Stimulated activated CD8-positive, alpha-beta memory T cell treated with anti-CD3 and anti-CD28 coated beads, Interleukin-12 subunit alpha, Interleukin-12 subunit beta, amount 100 ng/mL, for 24 hours (primary cell): ENCODE results near the gene LTA4H.
"Not testable (repeated sequence)": the region's sequence is repeated elsewhere in the genome, so short reads cannot be mapped to it uniquely, and the experiment has no call there.

Experiments used
- DNase-seq: peaks from one replicate; pipeline ENCODE4 v3.0.0-alpha.2; 2020; ENCODE audit errors: extremely low read depth

Gene LTA4H

DNA sequence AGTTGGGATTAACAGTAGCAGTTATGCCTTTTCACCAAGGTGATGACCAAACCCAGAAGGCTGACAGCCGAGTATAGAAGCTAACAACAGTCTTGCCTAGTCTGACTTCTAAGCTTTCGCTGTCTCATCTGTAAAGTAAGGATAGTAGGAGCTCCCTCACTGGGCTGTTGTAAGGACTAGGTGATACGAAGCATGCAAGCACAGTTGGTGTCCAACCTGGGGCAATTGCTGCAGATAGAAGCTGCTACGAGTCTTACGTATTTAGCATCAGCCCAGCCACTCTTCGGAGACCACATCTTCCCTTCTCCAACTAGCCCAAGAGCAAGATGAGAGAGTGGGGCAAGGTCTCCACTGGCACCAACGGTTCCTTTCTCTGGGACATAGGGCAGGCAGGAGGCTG, 45.3 kb downstream of the LTA4H start:
- no peak for DNase-seq

- DNase-seq: no peak
Observed at GRCh38 chr12:95989504-95990123, 45.8 kb downstream of the LTA4H start.

GRCh38 chr12:95988506-95989275, 46.7 kb downstream of the LTA4H start:
- DNase-seq: no peak

DNA sequence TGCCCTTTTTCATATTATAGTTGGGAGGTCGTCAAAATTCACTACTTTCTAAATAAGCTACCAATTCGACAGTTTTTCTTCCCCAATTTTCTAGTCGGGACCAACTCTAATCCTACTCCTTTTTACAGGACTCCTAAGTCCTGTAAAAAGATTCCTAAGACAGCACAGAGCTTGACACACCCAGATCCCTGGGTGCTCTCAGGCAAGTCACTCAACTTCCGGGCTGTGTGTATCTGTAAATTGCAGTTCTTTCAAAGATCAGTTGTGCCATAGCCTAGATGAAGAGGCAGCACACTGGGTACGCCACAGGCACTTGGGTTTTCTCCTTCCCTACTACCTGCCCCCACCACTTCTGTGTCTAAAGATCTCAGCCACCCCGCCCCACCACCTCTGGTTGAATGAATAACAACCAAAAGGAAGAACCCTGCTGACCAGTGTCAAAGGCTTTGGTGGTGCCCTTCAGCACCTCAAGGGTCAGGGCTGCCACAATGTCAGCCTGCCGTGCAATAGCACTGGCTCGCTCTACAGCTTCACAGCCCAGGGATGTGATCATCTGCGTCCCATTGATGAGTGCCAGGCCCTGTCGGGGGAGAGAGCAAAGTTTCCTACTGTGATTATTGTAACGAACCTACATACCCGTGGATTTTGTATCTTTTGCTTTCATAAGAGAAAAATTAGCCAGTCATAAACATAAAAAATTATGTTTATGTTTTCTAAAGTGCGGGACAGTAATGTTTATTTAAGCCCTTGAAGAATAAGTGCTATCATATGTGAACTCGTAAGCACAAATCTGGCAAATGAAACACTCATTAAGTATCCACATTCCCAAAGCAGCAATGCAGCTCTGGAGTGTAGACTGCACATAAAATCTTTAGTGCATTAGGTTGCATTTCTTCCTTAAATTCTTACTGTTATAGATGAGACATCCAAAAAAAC, 48.5 kb downstream of the LTA4H start:
- no peak for DNase-seq

DNA sequence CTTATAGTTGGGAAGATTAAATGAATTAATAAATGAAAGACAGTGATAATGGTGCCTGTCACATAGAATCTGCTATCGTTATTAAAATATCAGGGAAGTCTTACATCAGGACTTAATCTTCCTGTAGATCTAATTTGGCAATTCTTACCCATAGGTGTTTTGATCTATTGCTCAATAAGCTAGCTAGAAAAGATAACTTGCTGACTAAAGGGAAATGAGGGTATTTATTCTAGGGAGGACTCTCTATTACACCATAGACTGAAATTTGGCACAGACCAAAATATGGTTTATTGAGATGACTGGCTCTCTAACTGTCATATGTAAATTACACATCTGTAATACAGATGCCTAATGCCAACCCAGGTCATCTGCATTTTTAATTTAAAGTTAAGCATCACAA, 50.7 kb downstream of the LTA4H start:
- no peak for DNase-seq

- no peak for DNase-seq
Observed at GRCh38 chr12:95982602-95983001, 52.8 kb downstream of the LTA4H start.

GRCh38 chr12:95980437-95980836, 55.0 kb downstream of the LTA4H start:
- DNase-seq: no peak

DNA sequence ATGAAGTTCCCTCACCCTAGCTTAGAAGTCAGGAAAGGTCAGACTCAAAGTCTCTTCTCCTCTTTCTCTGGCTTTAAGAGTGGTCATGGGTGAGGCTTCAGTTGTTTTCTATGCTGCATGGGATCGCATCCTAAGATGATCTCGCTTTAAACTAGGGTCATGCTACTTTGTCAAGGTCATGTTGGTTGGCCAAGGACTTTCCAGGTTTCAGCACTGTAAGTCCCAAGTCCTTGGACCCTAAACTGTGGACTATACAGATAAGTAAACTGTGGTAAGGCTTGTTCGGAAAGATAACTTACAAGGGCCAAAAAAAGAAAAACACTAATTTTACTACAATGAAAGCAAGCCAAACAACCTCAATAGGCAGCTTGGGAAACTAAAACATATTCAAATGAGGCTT, 56.6 kb downstream of the LTA4H start:
- DNase-seq: no peak

DNA sequence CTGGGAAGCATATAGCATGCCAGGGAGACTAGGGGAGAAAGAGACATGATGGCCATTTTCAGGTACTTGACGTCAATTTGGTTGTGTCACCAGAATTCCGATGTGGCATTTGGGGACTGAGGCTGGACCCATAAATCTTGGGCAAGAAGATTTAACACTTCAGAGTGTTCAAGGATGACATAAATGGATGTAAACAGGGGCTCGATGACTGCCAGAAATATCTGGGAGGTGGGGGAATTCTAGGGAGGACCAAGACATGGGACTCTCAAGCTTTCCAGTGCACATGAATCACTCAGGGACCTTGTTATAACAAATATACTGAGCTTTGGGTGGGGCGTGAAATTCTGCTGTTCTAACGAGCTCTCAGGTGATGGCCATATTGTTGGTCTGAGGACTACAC, 57.0 kb downstream of the LTA4H start:
- no peak for DNase-seq

DNA sequence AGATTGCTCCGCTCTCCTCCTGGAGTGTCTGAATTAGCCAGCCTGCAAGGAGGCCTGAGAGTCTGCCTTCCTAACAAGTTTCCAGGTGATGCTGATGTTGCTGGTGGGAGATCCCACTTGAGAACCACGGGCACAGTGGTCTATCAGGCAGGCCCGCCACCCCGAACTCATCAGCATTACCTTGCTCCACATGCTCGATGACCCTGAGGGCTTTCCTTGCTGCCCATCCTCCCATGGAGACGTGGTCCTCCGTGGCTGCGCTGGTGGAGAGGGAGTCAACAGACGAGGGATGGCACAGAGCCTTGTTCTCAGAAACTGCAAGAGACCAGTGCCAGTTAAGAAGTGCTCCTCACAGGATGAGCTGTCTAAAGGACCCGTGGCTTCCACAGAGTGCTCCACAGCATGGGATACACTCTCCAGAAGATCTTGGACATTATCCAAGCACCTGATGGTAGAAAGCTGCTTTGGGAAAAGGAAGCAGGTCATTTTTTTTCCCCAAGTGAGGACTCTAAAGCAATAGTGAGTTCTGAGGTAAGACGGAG, 57.6 kb downstream of the LTA4H start:
- no peak for DNase-seq

DNA sequence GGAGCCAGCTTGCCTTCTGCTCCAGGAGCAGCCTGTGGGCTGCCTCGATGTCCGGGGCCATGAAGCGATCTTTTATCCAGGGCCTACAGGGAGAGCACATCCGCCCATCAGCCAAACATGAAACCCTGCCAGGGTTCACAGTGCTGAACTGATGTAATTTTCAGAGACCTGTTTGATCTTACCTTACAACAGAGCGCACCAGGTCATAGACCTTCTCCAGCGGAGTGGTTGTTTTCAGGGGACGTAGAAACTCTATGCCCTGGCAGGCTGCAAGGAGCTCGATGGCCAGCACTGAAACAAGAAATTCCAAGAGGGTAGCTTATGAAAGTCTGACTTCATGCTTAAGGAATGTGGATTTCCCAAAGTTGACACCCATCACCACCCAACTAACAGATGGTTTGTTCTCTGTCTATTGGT, 59.0 kb downstream of the LTA4H start:
- no peak for DNase-seq

GRCh38 chr12:95975491-95975890, 59.9 kb downstream of the LTA4H start:
- DNase-seq: no peak

- no peak for DNase-seq
Observed at GRCh38 chr12:95974358-95974757, 61.0 kb downstream of the LTA4H start.

DNA sequence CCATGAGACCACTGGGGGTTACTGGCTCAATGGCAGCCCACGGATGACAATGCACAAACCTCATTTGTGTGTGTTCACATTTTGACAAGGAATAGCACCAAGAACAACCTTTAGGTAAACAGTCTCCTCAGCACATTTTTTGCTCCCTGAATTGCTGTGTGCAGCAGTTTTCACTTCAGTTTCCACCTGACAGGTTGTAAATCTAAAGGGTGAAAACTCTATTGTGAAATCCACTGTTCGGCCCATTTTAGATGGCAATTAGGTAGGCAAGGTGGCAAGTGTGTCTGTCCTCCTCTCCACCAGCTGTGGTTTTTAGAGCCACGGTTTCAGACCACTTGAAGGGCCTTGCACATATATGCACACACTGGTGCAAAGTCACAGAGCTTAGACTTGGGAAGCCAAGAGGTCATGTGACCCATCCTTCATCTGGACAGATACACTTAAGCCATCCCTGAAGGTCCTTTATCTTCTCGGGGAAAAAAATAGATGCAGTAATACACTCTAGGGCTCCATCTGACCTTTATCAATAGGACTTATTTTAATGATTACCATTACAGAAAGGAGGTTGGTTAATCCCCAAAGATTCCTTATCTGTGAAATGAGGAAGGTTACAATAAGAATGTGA, 62.4 kb downstream of the LTA4H start:
- no peak for DNase-seq

- no peak for DNase-seq
Observed at GRCh38 chr12:95970905-95971304, 64.5 kb downstream of the LTA4H start.

DNA sequence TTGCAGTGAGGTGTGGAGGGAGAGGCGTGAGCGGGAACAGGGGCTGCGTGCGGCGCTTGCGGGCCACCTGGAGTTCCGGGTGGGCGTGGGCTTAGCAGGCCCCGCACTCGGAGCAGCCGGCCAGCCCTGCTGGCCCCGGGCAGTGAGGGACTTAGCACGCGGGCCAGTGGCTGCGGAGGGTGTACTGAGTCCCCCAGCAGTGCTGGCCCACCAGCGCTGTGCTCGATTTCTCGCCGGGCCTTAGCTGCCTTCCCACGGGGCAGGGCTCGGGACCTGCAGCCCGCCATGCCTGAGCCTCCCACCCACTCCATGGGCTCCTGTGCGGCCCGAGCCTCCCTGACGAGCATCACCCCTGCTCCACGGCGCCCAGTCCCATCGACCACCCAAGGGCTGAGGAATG, 66.3 kb downstream of the LTA4H start:
- DNase-seq: not testable (repeated sequence)

GRCh38 chr12:95967301-95967700, 68.1 kb downstream of the LTA4H start:
- no peak for DNase-seq

- DNase-seq: no peak
Observed at GRCh38 chr12:95966287-95966870, 69.0 kb downstream of the LTA4H start.

DNA sequence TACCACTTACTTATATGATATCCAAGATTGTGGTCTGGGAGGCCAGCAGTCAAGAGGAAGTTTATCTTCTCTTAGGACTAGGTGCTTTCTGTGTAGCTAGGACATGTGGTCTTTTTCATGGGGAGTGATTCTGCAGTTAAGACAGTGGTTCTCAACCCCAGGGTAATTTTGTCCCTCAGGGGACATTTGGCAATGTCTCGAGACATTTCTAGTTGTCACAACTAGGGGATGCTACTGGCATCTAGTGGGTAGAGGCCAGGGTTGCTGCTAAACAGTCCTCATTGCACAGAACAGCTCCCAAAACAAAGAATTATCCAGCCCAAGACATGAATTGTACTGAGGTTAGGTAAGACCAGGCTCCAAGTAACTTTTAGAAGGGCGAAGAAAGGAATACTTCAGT, 72.3 kb downstream of the LTA4H start:
- no peak for DNase-seq

- no peak for DNase-seq
Observed at GRCh38 chr12:95962222-95962621, 73.2 kb downstream of the LTA4H start.

DNA sequence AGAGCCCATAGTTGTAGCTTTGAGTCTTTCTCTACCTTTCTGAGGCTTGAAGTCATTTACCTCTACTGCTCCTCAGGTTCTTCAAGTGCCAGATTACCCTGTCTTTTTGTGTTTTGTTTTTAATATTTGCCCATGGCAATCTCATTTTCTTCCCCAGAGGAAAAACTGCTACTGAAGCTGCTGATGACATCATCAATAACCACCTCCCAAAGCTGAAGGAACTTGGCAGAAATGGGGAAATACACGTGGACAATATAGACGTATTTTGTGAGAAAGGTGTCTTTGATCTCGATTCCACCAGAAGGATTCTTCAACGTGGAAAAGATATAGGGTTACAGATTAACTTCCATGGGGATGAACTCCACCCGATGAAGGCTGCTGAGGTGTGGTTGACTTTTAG, 75.1 kb downstream of the LTA4H start:
- DNase-seq: no peak
